Uterus (tissue), 2 donors: ENCODE data around the gene RAPGEF5.

Source experiments
- POLR2A ChIP-seq, 2 donors: fragments of 450-650 bp; IDR thresholded peaks; one replicate each; pipeline ENCODE4 v1.6.1; 2016; ENCODE audit warnings: antibody characterized with exemption in 2 of 2, mild to moderate bottlenecking in 1 of 2, moderate library complexity in 1 of 2
- TF ChIP-seq, protein P1 (sequence below), 4 experiments: fragments of 200-600 bp in 2 of 4; fragments of 450-650 bp in 2 of 4; sonication (generic) in 2 of 4; IDR thresholded peaks; one replicate each; pipeline ENCODE4 v1.5.1; 2016 to 2019; ENCODE audit warnings: antibody characterized with exemption in 4 of 4, mild to moderate bottlenecking in 2 of 4, moderate library complexity in 1 of 4

DNA sequence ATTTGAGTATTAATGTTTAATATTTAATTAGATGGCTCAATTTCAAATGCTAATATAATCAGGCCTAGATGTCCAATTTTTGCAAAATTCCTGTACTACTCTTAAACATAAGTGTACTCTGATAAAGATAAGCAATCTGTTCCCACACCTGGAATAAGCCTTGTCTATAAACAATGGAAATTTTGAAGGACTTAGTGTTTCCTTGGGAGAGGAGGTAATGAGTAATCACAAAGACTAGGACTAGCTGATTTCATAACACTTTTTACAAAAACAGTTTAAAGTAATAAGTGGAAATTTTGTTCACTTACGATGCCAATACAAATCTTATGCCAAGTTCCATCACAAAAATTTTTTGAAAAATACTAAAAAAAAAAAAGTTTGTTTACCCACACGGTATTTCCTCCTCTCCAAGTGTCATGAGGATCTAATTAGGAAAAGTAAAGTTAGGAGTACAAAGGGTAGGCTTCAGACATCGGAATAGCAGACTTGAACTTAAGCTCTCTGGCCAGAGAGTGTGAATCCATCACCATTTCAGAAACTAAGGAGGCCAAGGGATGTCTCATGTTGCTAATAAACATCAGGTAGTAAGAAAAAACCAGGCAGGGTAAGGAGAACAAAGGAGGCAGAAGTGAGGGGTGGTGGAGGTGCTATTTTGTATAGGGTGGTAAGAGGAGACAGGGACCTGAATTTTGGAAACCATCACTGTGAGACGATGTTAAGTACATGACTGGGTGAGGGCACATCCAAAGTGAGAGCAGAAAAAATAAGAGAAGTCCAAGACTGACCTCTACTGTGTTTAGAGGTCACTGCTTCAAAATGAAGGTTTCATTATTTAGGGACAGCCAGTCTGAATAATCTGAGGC is 61.3 kb downstream of the RAPGEF5 start:
- TF ChIP-seq, protein P1, sequence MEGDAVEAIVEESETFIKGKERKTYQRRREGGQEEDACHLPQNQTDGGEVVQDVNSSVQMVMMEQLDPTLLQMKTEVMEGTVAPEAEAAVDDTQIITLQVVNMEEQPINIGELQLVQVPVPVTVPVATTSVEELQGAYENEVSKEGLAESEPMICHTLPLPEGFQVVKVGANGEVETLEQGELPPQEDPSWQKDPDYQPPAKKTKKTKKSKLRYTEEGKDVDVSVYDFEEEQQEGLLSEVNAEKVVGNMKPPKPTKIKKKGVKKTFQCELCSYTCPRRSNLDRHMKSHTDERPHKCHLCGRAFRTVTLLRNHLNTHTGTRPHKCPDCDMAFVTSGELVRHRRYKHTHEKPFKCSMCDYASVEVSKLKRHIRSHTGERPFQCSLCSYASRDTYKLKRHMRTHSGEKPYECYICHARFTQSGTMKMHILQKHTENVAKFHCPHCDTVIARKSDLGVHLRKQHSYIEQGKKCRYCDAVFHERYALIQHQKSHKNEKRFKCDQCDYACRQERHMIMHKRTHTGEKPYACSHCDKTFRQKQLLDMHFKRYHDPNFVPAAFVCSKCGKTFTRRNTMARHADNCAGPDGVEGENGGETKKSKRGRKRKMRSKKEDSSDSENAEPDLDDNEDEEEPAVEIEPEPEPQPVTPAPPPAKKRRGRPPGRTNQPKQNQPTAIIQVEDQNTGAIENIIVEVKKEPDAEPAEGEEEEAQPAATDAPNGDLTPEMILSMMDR (IDR thresholded peaks at IDR 0.05), result no peak
- TF ChIP-seq POLR2A (IDR thresholded peaks at IDR 0.05), result no peak
